NCI-H774 (cell line): Measurements from ENCODE around the gene CAND1.

Source experiments
- DNase-seq: peaks from one replicate; lab custom pipeline; 2025; lab: John Stamatoyannopoulos, UW

CAND1 gene

GRCh38 chr12:67344979-67345710 lies 76.0 kb downstream of the CAND1 start:
- no peak for DNase-seq

DNA sequence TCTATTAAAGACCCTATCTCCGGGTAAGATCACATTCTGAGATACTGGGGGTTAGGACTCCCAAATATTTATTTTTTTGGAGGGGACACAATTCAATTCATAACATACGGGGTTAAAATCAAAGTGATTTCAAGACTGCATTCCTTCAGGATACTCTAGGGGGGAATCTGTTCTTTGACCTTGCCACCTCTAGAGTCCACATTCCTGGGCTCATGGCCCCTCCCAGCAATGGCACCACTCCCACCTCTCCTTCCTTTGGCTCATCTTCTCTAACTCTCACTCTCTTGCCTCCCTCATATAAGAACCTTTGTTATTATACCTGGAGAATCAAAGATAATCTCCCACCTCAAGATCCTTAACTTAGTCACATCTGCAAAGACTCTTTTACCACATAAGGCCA lies 79.5 kb downstream of the CAND1 start:
- DNase-seq = no peak

- DNase-seq = no peak
These were observed 83.5 kb downstream of the CAND1 start for GRCh38 chr12:67352682-67353081.

DNA sequence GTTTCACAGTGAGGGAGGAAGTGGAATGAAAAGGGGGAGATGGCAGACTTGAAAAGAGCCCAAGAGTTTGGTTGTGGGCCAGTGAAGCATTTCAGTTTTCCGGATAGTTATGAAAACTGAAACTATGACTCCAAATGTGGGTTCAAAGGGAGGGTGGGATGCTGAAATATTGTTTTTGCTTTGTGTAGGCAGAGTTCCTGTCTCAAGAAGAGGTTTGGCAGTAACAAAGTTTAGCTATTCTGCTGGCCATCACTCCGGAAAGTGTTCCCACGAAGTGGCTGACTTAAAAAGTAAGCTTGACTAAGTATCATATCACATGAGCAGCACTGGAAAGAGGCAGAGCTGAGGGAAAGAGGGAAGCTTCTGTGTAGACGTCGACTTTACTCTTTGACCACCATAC lies 85.2 kb downstream of the CAND1 start:
- DNase-seq = no peak

- no peak for DNase-seq
These were observed 85.8 kb downstream of the CAND1 start for GRCh38 chr12:67354966-67355365.

DNA sequence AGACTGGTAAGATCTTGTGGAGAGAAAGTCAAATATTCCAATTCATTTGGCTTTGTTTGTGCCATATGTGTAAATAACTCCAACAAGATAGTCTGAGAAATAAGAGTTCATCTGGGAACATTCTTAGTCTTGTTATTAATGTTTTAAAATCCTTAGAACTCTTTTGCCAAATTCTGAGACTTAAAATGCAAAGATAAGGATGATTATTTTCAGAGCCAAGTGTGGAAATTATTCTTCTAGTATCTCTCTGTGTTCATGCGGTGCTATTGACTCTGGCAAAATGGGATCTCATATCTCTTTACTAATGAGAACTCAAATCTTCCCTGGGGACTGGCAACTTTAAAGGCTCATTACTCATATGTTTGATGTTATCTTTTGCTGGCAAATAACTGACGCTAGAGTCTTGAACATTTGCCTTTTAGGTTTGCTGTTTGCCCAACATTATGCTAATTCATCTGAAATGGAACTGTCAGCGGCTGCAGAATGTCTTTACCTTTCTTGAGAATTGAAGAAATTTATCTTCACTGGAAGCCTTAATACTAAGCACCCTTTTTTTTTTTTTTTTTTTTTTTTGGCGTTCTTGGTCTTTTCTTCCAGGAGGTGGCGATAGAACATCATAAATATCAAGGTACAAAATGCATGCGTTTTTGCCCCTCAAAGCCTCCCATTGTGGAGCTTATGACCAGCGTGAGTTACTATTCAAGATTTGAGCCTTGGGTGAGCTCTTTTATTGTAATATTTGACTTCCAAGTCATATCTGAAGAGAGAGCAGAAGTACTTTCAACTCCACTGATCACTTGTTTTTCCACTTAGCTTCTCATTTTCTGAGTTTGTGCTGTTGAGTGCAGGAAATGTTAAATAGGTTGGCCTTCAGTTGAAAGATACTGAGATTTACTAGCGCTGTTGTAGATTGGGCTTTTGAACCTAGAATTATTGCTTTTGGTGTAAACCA lies 86.5 kb downstream of the CAND1 start:
- peak; percentile 65 for DNase-seq

GRCh38 chr12:67356380-67356774 lies 87.2 kb downstream of the CAND1 start:
- DNase-seq = no peak

DNA sequence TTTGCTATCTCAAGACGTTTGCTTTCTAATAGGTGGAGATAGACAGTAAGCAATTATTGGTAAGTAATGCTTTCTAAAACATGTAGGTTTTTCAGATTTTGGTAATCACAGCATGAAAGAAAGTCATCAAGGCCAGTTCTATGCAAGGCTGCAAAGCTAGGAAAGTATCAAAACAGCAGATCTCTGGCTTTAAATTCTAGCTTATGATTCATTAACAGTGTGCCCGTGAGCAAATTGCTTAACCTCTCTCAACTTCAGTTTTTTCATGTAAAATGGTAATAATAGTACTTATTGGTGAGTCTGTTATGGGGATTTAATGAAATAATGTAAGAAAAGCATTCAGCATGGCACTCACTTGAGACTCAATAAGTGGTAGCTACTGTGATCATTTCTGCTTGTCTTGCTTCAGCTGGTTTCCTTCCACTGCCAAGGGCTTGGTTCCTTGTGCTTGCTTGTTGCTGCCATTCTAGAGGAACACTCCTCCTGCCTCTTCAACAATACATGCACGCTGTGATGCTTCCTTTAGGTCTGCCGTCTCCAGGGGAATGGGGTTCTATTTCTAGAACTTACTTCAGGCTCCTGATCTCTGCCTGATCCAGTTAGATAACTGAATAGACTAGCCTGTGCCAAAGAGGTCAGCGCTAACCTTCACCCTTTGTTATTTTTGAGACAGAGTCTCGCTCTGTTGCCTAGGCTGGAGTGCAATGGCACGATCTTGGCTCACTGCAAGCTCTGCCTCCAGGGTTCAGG lies 88.4 kb downstream of the CAND1 start:
- no peak for DNase-seq

GRCh38 chr12:67358781-67359338 lies 89.7 kb downstream of the CAND1 start:
- DNase-seq = no peak

DNA sequence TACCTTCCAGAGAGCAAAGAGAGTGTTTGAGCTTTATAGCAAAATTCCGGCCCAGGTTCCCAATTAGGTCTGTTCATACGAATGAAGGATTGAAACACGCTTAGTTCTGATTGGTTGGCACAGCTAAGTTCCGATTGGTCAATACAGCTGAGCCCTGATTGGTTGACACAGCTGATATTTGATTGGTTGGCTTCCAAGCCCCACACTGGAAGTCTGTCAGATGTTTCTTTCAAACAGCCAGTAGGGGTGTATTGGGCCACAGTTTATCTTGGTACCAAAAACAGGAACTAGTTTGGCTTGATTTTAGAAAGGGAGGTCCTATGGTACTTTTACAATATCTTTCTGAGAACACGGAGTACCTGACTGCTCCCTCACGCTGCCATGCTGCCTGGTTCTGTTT lies 93.4 kb downstream of the CAND1 start:
- DNase-seq = no peak

DNA sequence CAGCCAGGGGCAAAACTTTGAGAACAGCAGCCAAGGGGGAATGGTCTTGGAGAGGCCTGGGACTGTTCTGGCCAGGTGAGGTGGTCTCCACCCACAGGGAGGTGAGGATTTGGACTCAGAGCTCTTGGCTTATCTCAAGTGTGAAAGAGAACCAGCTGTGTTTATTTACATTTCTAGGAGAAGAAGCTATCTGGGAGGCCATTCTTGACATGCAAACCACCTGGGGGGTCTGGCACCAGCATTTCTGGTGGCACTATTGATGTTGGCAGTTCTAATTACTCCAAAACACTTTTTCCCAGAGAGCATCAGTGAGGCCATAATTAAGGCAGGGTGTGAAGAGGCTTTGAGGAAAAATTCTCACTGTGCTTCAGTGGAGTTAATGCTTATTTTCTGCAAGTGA lies 95.1 kb downstream of the CAND1 start:
- DNase-seq = no peak

DNA sequence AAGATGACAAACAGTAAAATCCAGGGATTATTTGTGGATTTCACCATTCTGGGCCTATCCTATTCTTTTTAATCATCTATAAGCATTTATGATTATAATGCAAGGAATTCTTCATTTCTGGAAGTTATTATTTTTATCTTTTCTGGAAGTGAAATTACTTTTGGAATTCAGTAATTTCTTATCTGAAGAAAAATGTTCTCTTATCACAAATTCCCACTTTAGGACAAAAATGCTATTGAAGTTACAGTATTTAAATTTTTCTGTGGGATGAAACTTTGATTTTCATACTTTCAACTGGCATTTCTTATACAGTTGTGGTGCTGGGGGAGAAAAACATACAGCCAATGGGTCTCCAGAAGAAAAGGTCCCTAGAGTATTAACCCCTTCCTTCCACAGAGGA lies 96.0 kb downstream of the CAND1 start:
- DNase-seq = no peak

GRCh38 chr12:67367843-67368242 lies 98.7 kb downstream of the CAND1 start:
- no peak for DNase-seq
